Ishikawa (cell line): Measurements from ENCODE around the gene HMX1.

Experiments used
- EP300 ChIP-seq: IDR thresholded peaks from 2 replicates; pipeline ENCODE4 v1.6.1; 2012; ENCODE audit warnings: borderline replicate concordance
- RAD21 ChIP-seq: IDR thresholded peaks from 2 replicates; pipeline ENCODE4 v1.6.1; 2012; ENCODE audit warnings: low read depth
- REST ChIP-seq: IDR thresholded peaks from 2 replicates; pipeline ENCODE4 v1.6.1; 2012; ENCODE audit warnings: low read depth, mild to moderate bottlenecking
- TAF1 ChIP-seq: IDR thresholded peaks from 2 replicates; pipeline ENCODE4 v1.6.1; 2012; ENCODE audit warnings: low read depth, mild to moderate bottlenecking
- YY1 ChIP-seq: IDR thresholded peaks from 2 replicates; pipeline ENCODE4 v1.6.1; 2012; ENCODE audit warnings: low read depth
- TF ChIP-seq, protein P1 (sequence below): IDR thresholded peaks from 2 replicates; pipeline ENCODE4 v1.6.1; 2012

- TF ChIP-seq TAF1 (no peak), REST (no peak), RAD21 (no peak), YY1 (no peak), EP300 (no peak)
- TF ChIP-seq, protein P1, sequence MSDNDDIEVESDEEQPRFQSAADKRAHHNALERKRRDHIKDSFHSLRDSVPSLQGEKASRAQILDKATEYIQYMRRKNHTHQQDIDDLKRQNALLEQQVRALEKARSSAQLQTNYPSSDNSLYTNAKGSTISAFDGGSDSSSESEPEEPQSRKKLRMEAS, result no peak
Measured at GRCh38 chr4:8866828-8867623, 4.6 kb downstream of the HMX1 start.
